Neuronal stem cell (in vitro differentiated cells): ENCODE data around the gene PCP4.

Source experiments
- DNase-seq: peaks from one replicate; pipeline ENCODE4 v3.0.0-alpha.2; 2013; ENCODE audit warnings: low spot score
- H2AFZ ChIP-seq: one replicate; pipeline ENCODE4 v1.6.1; 2013; ENCODE audit warnings: mild to moderate bottlenecking, low read length, inconsistent platforms
- H2AK5ac ChIP-seq: 2 replicates; pipeline ENCODE4 v1.6.1; 2013; ENCODE audit warnings: low read depth, mild to moderate bottlenecking, inconsistent platforms, low read length, moderate library complexity, mixed read lengths
- H2BK120ac ChIP-seq: 2 replicates; pipeline ENCODE4 v1.6.1; 2013; ENCODE audit warnings: low read depth, mild to moderate bottlenecking, inconsistent platforms, low read length, moderate library complexity, mixed read lengths
- H2BK12ac ChIP-seq: one replicate; pipeline ENCODE4 v1.6.1; 2013; ENCODE audit warnings: low read length, inconsistent platforms
- H2BK15ac ChIP-seq: 2 replicates; pipeline ENCODE4 v1.6.1; 2013; ENCODE audit warnings: mild to moderate bottlenecking, low read length, inconsistent platforms, mixed read lengths
- H2BK5ac ChIP-seq: one replicate; pipeline ENCODE4 v1.6.1; 2013; ENCODE audit warnings: inconsistent platforms, mild to moderate bottlenecking, low read length, moderate library complexity
- H3K14ac ChIP-seq: one replicate; pipeline ENCODE4 v1.6.1; 2013; ENCODE audit warnings: low read length, inconsistent platforms
- H3K18ac ChIP-seq: 2 replicates; pipeline ENCODE4 v1.6.1; 2013; ENCODE audit warnings: low read length, inconsistent platforms
- H3K23ac ChIP-seq: 2 replicates; pipeline ENCODE4 v1.6.1; 2013; ENCODE audit warnings: low read depth, mild to moderate bottlenecking, mixed read lengths, low read length, inconsistent platforms; ENCODE audit not compliant: poor library complexity
- H3K27ac ChIP-seq: replicated peaks from 3 replicates; pipeline ENCODE4 v1.5.1; 2013; ENCODE audit warnings: low read length, inconsistent platforms
- H3K27me3 ChIP-seq, 3 experiments: 2 replicates each; pipeline ENCODE4 v1.6.1; 2013; ENCODE audit warnings: low read length in 3 of 3, mild to moderate bottlenecking in 2 of 3, inconsistent platforms in 1 of 3, low read depth in 1 of 3, mixed read lengths in 1 of 3, moderate library complexity in 1 of 3; ENCODE audit not compliant: control insufficient read depth in 3 of 3, insufficient read depth in 3 of 3
- H3K36me3 ChIP-seq, 2 donors: replicated peaks in 1 of 2; 2 replicates each; pipeline ENCODE4 v1.6.1; 2013; ENCODE audit warnings: low read length in 2 of 2; ENCODE audit not compliant: control insufficient read depth in 2 of 2, insufficient read depth in 2 of 2
- H3K4ac ChIP-seq: 2 replicates; pipeline ENCODE4 v1.6.1; 2013; ENCODE audit warnings: inconsistent platforms, mild to moderate bottlenecking, low read length, moderate library complexity
- H3K4me1 ChIP-seq, 2 donors: 1 replicate in 1 of 2; 2 replicates in 1 of 2; pipeline ENCODE4 v1.6.1; 2013; ENCODE audit warnings: low read length in 2 of 2, low read depth in 1 of 2; ENCODE audit not compliant: control insufficient read depth in 2 of 2, insufficient read depth in 1 of 2
- H3K4me2 ChIP-seq: one replicate; pipeline ENCODE4 v1.6.1; 2013; ENCODE audit warnings: mild to moderate bottlenecking, low read length, inconsistent platforms; ENCODE audit not compliant: insufficient read depth, poor library complexity, severe bottlenecking
- H3K4me3 ChIP-seq, 2 donors: 2 replicates each; pipeline ENCODE4 v1.5.1; 2013; ENCODE audit warnings: low read length in 2 of 2, mild to moderate bottlenecking in 2 of 2, inconsistent platforms in 1 of 2, moderate library complexity in 1 of 2
- H3K79me1 ChIP-seq: one replicate; pipeline ENCODE4 v1.6.1; 2013; ENCODE audit warnings: low read depth, mild to moderate bottlenecking, inconsistent platforms, low read length, moderate library complexity
- H3K9ac ChIP-seq: one replicate; pipeline ENCODE4 v1.6.1; 2013; ENCODE audit warnings: mild to moderate bottlenecking, low read depth, low read length, inconsistent platforms; ENCODE audit not compliant: poor library complexity
- H3K9me3 ChIP-seq, 2 donors: replicated peaks in 1 of 2; 2 replicates each; pipeline versions ENCODE3 to v1.6.1; 2013; ENCODE audit warnings: low read length in 2 of 2, mild to moderate bottlenecking in 2 of 2, inconsistent platforms in 1 of 2, low read depth in 1 of 2, mixed read lengths in 1 of 2, moderate library complexity in 1 of 2; ENCODE audit not compliant: control insufficient read depth in 2 of 2, insufficient read depth in 1 of 2
- H4K8ac ChIP-seq: one replicate; pipeline ENCODE4 v1.6.1; 2013; ENCODE audit warnings: low read depth, mild to moderate bottlenecking, inconsistent platforms, low read length, moderate library complexity
- H4K91ac ChIP-seq: one replicate; pipeline ENCODE4 v1.6.1; 2013; ENCODE audit warnings: low read length, low read depth, mild to moderate bottlenecking, inconsistent platforms; ENCODE audit not compliant: poor library complexity
- WGBS, 2 donors: extraction: QIAGEN DNeasy Blood & Tissue Kit; methylation state at CpG; one replicate each; pipeline ENCODE4 v1.1.7; 2013; ENCODE audit warnings: missing lambda C conversion rate in 2 of 2, mixed read lengths in 1 of 2; ENCODE audit not compliant: insufficient read length in 2 of 2, insufficient replicate concordance in 1 of 2; ENCODE audit errors: extremely low coverage in 2 of 2; 5-methylcytosine and 5-hydroxymethylcytosine counted together

The PCP4 gene

GRCh38 chr21:39952265-39952664 lies 85.0 kb downstream of the PCP4 start:
- Histone ChIP-seq H3K9me3 (no peaks in the 10 kb centered on the region), H2AFZ (no peak overlapping the region), H3K4me3 (no peak overlapping the region), H2BK12ac (no peak overlapping the region), H3K27me3 (no peaks in the 10 kb centered on the region), H3K4me1 (peaks cover 3 to 15% of the 10 kb centered on the region in 2 donors), H2BK15ac (no peak overlapping the region), H4K91ac (no peak overlapping the region), H2BK120ac (no peak overlapping the region), H3K36me3 (no peaks in the 10 kb centered on the region), H3K18ac (no peak overlapping the region), H3K14ac (no peak overlapping the region), H3K79me1 (no peaks in the 10 kb centered on the region), H2BK5ac (no peak overlapping the region), H4K8ac (no peak overlapping the region), H3K27ac (peak overlapping the region; percentile 87), H2AK5ac (no peak overlapping the region), H3K9ac (no peak overlapping the region), H3K4ac (no peak overlapping the region), H3K4me2 (no peak overlapping the region), H3K23ac (no peak overlapping the region)
- WGBS, 2 donors = no CpG with 5 or more reads among the region's 4 CpGs
- peak; percentile 27 for DNase-seq

DNA sequence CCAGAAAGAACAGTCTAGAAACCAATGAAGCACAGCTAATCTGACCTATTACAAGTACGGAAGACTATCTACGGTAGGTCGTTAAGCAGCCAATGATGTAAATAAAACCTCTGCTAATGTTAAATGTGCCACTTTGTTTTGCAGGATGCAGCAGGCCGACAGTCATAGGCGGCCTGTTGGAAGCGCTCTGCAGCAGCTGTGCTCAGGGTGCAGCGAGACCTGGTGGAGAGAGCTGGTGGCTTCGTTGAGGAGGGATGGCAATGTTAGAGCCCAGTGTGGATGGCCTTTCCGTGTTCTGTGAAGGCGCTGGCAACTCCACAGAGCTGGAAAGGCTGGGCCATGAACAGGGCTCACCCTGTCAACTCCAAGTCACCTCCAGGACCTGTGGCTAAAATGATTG lies 87.3 kb downstream of the PCP4 start:
- no peak overlapping the region for H3K4me2 ChIP-seq
- peaks cover 3 to 15% of the 10 kb centered on the region in 2 donors for H3K4me1 ChIP-seq
- no peak overlapping the region for H2AFZ ChIP-seq
- H3K18ac ChIP-seq = peak overlapping the region; percentile 66
- no peak overlapping the region for H4K91ac ChIP-seq
- H3K23ac ChIP-seq = no peak overlapping the region
- no peak overlapping the region for H2BK15ac ChIP-seq
- no peak overlapping the region for H3K4ac ChIP-seq
- H2BK5ac ChIP-seq = no peak overlapping the region
- no CpG with 5 or more reads among the region's 10 CpGs for whole genome bisulfite sequencing, 2 donors
- no peak overlapping the region for H4K8ac ChIP-seq
- no peaks in the 10 kb centered on the region for H3K79me1 ChIP-seq
- no peaks in the 10 kb centered on the region for H3K36me3 ChIP-seq
- no peak overlapping the region for H3K4me3 ChIP-seq
- no peak overlapping the region for H3K27ac ChIP-seq
- H3K9ac ChIP-seq = no peak overlapping the region
- H3K9me3 ChIP-seq = no peaks in the 10 kb centered on the region
- DNase-seq = no peak
- H2BK120ac ChIP-seq = no peak overlapping the region
- H3K14ac ChIP-seq = no peak overlapping the region
- no peak overlapping the region for H2BK12ac ChIP-seq
- peak overlapping the region; percentile 26 for H2AK5ac ChIP-seq
- H3K27me3 ChIP-seq = no peaks in the 10 kb centered on the region

GRCh38 chr21:39955326-39955725 lies 88.1 kb downstream of the PCP4 start:
- H4K91ac ChIP-seq = no peak overlapping the region
- peaks cover 3 to 15% of the 10 kb centered on the region in 2 donors for H3K4me1 ChIP-seq
- H3K14ac ChIP-seq = no peak overlapping the region
- H3K79me1 ChIP-seq = no peaks in the 10 kb centered on the region
- H2AK5ac ChIP-seq = no peak overlapping the region
- no peaks in the 10 kb centered on the region for H3K27me3 ChIP-seq
- no peak overlapping the region for H2BK12ac ChIP-seq
- H2BK15ac ChIP-seq = no peak overlapping the region
- DNase-seq = no peak
- no peak overlapping the region for H3K27ac ChIP-seq
- H4K8ac ChIP-seq = no peak overlapping the region
- H3K9me3 ChIP-seq = peaks cover 0 to 2% of the 10 kb centered on the region in 2 donors
- no peak overlapping the region for H3K4ac ChIP-seq
- H2BK5ac ChIP-seq = no peak overlapping the region
- no peak overlapping the region for H3K23ac ChIP-seq
- no peak overlapping the region for H2BK120ac ChIP-seq
- H3K36me3 ChIP-seq = no peaks in the 10 kb centered on the region
- no peak overlapping the region for H3K18ac ChIP-seq
- no peak overlapping the region for H3K9ac ChIP-seq
- H3K4me3 ChIP-seq = no peak overlapping the region
- WGBS, 2 donors = no CpG with 5 or more reads among the region's 4 CpGs
- no peak overlapping the region for H2AFZ ChIP-seq
- no peak overlapping the region for H3K4me2 ChIP-seq

GRCh38 chr21:39956586-39956985 lies 89.3 kb downstream of the PCP4 start:
- Histone ChIP-seq H3K9me3 (peaks cover 0 to 2% of the 10 kb centered on the region in 2 donors), H3K4ac (no peak overlapping the region), H3K27ac (no peak overlapping the region), H3K18ac (no peak overlapping the region), H3K4me2 (no peak overlapping the region), H3K23ac (no peak overlapping the region), H2BK120ac (no peak overlapping the region), H3K36me3 (no peaks in the 10 kb centered on the region), H3K4me3 (no peak overlapping the region), H3K14ac (no peak overlapping the region), H2BK15ac (no peak overlapping the region), H2BK12ac (no peak overlapping the region), H3K4me1 (peaks cover 3 to 10% of the 10 kb centered on the region in 2 donors), H4K8ac (no peak overlapping the region), H2BK5ac (no peak overlapping the region), H2AK5ac (no peak overlapping the region), H4K91ac (no peak overlapping the region), H3K9ac (no peak overlapping the region), H3K79me1 (no peaks in the 10 kb centered on the region), H3K27me3 (no peaks in the 10 kb centered on the region), H2AFZ (no peak overlapping the region)
- DNase-seq = no peak
- no CpG with 5 or more reads among the region's 4 CpGs for WGBS, 2 donors
